T47D (cell line): ENCODE data around the gene FRS3.

Experiments
- DNase-seq, 2 experiments: peaks; one replicate each; pipeline versions ENCODE4 v3.0.0 to v3.0.0-alpha.2; 2011 to 2012; ENCODE audit warnings: low read depth in 1 of 2, low spot score in 1 of 2
- JUND ChIP-seq: IDR thresholded peaks from 2 replicates; pipeline ENCODE4 v1.6.1; 2012; ENCODE audit warnings: low read depth
- in situ Hi-C: cut with HindIII; loops from 2 replicates; pipeline ENCODE4 v1.10.0; 2016; ENCODE audit warnings: low sequenced_read_pairs, low pct_unique_long_range_greater_than_20kb

Gene FRS3

DNA sequence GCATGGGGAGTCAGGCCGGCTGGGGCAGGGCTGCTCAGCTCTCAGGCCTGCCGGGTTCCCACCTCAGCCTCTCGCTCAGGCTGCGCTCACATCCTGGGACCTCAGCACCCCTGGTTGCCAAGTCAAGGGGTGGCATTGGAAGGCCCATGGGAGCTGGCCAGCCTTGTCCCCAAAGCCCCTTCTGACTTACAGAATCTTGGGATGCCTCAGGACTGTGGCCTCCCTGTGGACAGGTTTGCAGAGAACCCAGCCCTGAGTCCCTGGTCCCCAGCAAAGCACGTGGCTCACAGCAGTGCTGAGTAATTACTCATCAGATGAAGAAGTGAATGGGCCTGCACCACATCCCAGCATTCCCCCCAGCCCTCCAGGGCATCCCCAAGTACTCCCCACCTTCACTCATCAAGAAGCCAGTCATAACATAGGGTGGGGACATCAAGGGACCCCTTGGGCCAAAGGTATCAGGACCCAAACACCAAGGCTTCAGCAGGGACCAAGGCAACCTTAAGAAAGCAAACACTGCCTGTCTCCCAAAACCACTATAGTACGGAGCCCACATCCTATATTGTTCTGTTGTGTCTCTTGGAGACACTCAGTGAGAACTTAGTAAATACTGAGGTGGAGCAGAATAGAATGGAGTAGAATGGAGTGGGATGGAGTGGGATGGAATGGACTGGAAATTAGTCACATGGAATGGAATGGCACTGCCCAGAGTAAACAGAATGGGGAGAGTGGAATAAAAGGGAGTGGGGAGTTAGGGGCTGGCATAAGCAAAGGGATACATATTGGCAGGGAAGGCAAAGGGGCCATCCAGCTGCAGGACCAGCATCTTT lies 36.1 kb downstream of the FRS3 start:
- no peak for DNase-seq
- no peak for TF ChIP-seq JUND
- in situ Hi-C loops, result no loop called here

DNA sequence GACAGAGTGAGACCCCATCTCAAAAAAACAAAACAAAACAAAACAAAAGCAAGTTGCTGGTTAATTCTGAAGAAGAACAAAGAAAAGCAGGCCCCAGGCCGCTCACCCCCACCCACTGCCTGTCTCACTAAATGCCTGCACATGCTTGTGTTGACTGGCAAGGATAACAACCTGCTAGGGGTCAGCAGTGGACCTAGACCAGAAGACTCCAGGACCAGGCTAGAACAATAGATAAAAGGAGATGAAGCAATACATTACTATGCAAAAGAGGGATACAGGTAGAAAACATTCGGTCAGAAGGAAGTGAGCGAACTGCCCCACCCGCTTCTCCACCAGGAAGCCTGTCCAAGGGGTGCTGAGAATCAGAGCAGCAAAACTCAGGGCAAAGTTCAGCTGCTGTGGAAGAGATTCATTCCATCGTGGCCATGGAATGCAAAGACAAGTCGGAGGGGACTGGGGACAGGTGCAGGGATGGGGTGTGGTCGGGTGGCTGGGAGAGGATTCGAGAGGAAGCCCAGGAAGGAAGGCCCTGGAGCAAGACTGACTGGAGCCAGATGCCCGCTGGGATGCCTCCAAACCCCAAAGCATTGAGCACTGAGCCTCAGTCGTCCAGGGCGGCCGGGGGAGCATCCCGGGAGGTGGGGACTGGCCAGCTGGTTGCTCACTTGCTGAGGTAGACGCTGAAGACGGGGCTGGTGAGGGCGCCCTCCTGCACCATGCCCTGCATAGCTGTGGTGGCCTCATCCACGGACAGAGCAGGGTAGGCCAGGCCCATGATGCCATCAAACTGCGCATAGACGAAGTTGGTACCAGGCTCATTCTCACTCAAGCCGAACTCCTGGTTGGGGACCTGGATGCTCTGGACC lies 37.8 kb downstream of the FRS3 start:
- no peak for TF ChIP-seq JUND
- DNase-seq, result no peak

GRCh38 chr6:41740366-41741162 lies 39.1 kb downstream of the FRS3 start:
- DNase-seq, result no peak
- no peak for TF ChIP-seq JUND
- in situ Hi-C loops, result no loop called here

More for the DNA sequence above, 37.8 kb downstream of the FRS3 start:
- in situ Hi-C loops, result no loop called here

- no peak for TF ChIP-seq JUND
- no peak for DNase-seq
- in situ Hi-C loops, result no loop called here
Measured at GRCh38 chr6:41739041-41739440, 40.7 kb downstream of the FRS3 start.

DNA sequence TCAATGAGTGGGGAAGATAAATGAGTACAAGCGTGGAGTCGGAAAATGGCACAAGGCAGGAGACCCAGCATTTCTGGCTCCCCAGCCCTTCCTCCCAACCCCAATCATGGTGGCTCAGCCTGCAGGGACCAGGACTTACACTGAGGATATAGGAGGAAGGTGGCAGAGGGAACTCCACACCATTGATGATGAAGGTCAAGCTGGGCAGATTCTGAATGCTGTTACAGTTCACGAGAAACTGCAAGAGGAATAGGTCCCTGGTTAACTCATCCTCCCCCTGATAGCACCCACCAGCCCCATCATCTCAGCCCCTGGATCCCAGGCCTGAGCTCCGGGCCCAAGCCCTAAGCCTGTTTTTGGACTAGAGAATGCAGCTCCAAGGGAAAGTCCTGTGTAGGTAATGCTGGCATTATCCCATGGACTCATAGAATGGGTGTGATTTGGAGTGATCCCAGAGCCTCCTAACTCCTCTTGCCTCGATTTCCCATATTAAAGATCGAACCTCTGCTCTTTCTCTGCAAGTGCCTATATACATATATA lies 42.0 kb downstream of the FRS3 start:
- in situ Hi-C loops, result no loop called here
- TF ChIP-seq JUND, result no peak

DNA sequence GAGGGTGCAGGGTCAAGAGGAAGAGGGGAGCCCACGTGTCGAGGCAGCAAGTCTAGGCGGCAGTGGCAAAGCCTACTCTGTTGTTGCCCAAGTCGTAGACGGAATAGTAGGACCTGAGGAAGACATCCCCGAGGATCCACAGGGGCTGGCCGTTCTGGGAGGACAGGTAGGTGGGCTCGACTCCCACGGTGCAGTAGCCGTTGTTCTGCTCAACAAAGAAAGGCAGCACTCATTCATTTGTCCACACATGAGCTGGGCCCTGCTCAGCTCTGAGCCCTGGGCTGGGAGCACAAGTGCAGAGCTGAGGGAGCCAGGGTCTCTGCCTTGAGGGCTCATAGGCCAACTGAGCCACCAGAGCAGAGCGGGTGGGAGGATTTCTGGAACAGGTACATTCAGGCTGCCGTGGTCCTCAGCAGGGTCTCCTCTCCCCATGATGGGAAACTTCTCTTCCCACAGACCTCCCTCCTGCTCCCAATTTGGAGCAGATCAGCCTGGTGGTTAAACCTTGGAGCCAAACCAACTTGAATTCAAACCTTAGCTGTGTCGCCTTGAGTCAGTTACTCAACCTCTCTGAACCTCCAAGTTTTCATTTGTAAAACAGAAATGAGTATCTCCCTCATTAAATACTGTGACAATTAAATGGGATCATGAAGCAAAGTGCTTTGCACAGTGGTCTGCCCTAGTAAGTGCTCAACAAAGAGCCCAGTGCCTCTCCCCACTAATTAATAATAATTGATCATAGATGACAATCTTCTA lies 42.7 kb downstream of the FRS3 start:
- no peak for TF ChIP-seq JUND
- in situ Hi-C loops, result no loop called here

More for the DNA sequence above, 42.0 kb downstream of the FRS3 start:
- no peak for DNase-seq

DNA sequence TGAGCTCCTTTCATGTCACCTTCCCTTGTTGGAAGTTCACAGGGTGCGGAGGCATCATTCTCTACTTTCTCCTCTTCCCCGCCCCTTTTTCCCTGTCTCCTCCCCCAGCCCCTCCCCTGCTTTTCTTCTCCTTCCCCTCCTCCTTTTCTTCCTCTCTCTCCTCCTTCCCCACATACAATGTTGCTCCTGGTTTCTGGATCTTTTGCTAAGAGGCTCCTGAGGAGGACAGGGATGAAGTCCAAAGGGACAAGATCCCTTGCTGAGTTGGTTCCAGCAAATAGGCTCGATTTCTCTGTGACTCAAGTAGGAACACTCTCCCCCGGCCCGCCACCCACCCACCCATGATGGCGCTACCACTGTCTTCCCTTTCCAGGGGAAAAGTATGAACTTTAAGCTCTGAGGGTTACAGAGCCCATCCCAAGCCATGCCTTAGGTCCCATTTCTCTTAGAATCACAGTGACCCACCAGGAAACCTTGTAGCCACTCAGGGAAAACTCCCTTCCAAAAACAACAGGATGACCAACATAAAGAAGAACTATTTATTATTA lies 43.4 kb downstream of the FRS3 start:
- TF ChIP-seq JUND, result no peak
- in situ Hi-C loops, result no loop called here
- DNase-seq, result peak in 1 of 2 experiments; percentile 63

More for the DNA sequence above, 42.7 kb downstream of the FRS3 start:
- DNase-seq, result no peak

DNA sequence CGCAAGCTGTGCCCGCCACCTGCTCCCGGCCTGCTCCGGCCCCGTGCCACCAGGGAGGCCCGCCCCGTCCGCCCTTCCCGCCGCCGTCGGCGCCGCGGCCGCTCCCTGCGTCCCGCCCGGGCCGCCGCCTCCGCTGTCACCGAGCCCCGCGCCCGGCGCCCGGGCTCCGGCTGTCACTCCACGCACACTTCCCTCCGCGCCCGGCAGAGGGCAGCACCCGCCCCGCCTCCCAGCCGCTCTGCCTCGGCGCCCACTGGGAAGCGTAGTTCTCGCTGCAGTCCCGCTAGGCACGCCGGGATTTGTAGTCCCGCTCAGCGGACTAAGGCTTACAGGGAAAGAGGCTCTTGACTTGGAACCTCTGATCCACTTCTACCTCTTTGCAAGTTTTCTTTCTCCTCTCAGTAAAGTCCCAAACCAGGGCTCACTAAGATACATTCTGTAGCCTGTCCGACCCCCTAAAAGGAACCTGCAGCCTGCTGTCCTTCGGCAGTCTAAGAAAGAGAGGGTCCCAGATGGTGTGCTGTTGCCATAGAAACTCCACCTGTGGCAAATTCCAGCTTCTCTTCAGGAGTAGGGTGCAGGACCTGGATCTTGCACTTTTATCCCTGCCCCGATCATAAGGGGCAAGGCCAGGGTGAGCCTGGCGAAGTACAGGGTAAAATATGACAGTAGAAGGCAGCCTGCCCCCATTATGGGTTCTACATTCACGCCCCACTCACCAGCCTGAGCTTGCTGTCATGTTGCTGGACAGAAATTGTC lies 44.1 kb downstream of the FRS3 start, which contains the start of gene TFEB:
TFEB (minus strand) TSS at position 182 of the 759 bp plus-strand sequence. CDS start 44,395 bp downstream, outside the sequence.
- in situ Hi-C loops, result no loop called here
- no peak for TF ChIP-seq JUND
- peak; percentile 93 to 94 for DNase-seq

DNA sequence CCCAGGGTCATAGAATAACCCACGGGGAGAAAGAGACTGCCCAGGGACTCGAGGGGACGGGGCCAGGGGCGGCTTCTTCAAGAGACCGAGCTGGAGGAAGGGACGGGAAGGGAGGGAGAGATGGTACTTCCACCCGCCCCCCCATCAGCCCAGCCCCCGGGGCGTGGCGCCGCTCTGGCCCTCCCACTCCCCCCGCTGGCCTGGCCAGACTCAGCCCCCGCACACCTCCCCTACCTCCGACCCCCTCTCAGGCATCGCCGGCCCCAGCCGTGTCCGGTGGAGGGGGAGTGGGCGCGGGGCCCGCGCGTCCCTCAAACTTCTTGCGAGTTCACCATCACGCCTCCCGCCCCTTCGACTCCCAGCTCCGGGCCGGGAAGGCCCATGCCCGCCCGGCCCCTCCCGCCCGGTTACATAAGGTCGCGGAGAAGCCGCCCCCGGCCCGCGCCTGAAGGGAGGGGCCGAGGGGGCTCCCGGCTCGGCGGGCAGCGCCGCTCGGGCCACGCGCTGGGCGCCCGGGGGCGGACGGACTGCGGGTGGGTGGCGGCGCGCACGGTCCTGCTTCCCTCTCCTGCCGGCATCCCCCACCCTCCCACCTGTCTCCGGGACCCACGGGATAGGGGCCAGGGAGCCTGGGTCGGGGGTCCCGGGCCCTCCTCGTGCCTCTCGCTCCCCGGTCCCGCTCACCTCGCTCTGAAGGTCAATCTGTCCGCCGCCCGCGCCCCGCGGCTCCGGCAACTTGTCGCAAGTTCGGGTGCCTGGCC lies 44.9 kb downstream of the FRS3 start:
- DNase-seq, result peak; percentile 59 to 78
- in situ Hi-C loops, result no loop called here
- no peak for TF ChIP-seq JUND
